MCF 10A (cell line): ENCODE measurements around the gene MAD1L1. TPM values are rescaled to one million over a fixed set of nuclear protein-coding genes. Genes with fewer than 3 reads are reported as not detected.

Experiments used
- BruUV-seq: library from RNA; stranded (reverse); fragments of 400-500 nt; replicated peaks from 2 replicates; lab custom pipeline; 2021; lab: Mats Ljungman, UMichigan
- CTCF ChIA-PET: fragments of 300-600 bp; sonication (Branson Sonifier 250); formaldehyde crosslinking; extraction: SDS; loops from one replicate; lab custom pipeline; 2021; ENCODE audit warnings: antibody characterized with exemption, inconsistent platforms; lab: Yijun Ruan, JAX
- POLR2A ChIA-PET: fragments of 300-600, 350-650 bp; sonication (Branson Sonifier 250); formaldehyde crosslinking; extraction: SDS; loops from one replicate; lab custom pipeline; 2020; ENCODE audit warnings: antibody characterized with exemption, inconsistent platforms; lab: Yijun Ruan, JAX
- DNase-seq: peaks from one replicate; pipeline ENCODE4 v3.0.0-alpha.2; 2018; ENCODE audit not compliant: unreplicated experiment
- H3K27ac Mint-ChIP-seq: one replicate; pipeline ENCODE4 v1.8.0; 2022; ENCODE audit warnings: mild to moderate bottlenecking, low read depth, mixed read lengths; ENCODE audit not compliant: unreplicated experiment
- H3K27me3 Mint-ChIP-seq: one replicate; pipeline ENCODE4 v1.8.0; 2022; ENCODE audit warnings: mixed read lengths; ENCODE audit not compliant: insufficient read depth, unreplicated experiment
- H3K36me3 Mint-ChIP-seq: one replicate; pipeline ENCODE4 v1.8.0; 2022; ENCODE audit warnings: mild to moderate bottlenecking, moderate library complexity, mixed read lengths; ENCODE audit not compliant: insufficient read depth, unreplicated experiment
- H3K4me1 Mint-ChIP-seq: one replicate; pipeline ENCODE4 v1.8.0; 2022; ENCODE audit warnings: mixed read lengths; ENCODE audit not compliant: insufficient read depth, unreplicated experiment
- H3K4me3 Mint-ChIP-seq: one replicate; pipeline ENCODE4 v1.8.0; 2022; ENCODE audit warnings: mild to moderate bottlenecking, moderate library complexity, mixed read lengths; ENCODE audit not compliant: unreplicated experiment
- H3K9me3 Mint-ChIP-seq: one replicate; pipeline ENCODE4 v1.8.0; 2022; ENCODE audit warnings: mixed read lengths; ENCODE audit not compliant: unreplicated experiment
- intact Hi-C: fragments of 100-400 bp; cut with micrococcal nuclease; formaldehyde crosslinking; loops from 2 replicates; pipeline ENCODE4 v1.14.1; 2022
- total RNA-seq: library from RNA; stranded (reverse); gene quantifications from 2 replicates; pipeline ENCODE4 v1.2.3, GENCODE V29; 2022
- TF ChIP-seq, protein P1 (sequence below): fragments of 200-600 bp; IDR thresholded peaks from one replicate; pipeline ENCODE4 v1.8.0; 2022; ENCODE audit warnings: antibody characterized with exemption, mild to moderate bottlenecking; ENCODE audit not compliant: unreplicated experiment

The MAD1L1 gene
- total RNA-seq, 1 experiment from 2014 or later = 25.2 TPM

DNA sequence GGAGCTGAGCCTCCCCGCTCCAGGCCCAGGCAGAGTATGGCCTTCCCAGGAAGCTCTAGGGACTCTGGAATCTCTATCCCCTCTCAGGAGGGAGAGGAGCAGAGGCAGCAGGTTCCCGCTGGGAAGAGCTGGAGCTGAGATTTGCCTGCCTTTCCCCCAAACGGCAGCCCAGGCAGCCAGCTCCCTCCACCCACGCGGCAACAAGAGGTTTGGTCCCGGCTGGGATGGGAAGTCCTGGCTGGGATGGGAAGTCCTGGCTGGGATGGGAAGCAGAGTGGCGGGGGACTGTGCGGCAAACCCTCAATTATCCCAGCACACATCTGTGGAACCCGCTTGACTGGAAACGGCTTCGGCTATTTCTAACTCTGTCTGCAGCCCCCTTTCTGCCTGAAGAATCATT lies 339.7 kb downstream of the MAD1L1 start:
- POLR2A ChIA-PET = interaction anchor here (1.0 kb wide), 1 partner anchor 13 kb away, joined by 6 read pairs; no protein-coding TSS in a partner anchor
- Mint-ChIP-seq H3K27me3 (no peaks in the 10 kb centered on the region), H3K4me1 (no peaks in the 10 kb centered on the region), H3K27ac (no peak overlapping the region), H3K9me3 (no peaks in the 10 kb centered on the region), H3K36me3 (peaks cover 12% of the 10 kb centered on the region), H3K4me3 (no peak overlapping the region)
- intact Hi-C loops = no loop called here
- BruUV-seq = no TSS peak
- TF ChIP-seq, protein P1, sequence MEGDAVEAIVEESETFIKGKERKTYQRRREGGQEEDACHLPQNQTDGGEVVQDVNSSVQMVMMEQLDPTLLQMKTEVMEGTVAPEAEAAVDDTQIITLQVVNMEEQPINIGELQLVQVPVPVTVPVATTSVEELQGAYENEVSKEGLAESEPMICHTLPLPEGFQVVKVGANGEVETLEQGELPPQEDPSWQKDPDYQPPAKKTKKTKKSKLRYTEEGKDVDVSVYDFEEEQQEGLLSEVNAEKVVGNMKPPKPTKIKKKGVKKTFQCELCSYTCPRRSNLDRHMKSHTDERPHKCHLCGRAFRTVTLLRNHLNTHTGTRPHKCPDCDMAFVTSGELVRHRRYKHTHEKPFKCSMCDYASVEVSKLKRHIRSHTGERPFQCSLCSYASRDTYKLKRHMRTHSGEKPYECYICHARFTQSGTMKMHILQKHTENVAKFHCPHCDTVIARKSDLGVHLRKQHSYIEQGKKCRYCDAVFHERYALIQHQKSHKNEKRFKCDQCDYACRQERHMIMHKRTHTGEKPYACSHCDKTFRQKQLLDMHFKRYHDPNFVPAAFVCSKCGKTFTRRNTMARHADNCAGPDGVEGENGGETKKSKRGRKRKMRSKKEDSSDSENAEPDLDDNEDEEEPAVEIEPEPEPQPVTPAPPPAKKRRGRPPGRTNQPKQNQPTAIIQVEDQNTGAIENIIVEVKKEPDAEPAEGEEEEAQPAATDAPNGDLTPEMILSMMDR = no peak
- DNase-seq = no peak
- CTCF ChIA-PET = interaction anchor here (0.6 kb wide), 1 partner anchor 306 kb away, joined by 3 read pairs; no protein-coding TSS in a partner anchor

DNA sequence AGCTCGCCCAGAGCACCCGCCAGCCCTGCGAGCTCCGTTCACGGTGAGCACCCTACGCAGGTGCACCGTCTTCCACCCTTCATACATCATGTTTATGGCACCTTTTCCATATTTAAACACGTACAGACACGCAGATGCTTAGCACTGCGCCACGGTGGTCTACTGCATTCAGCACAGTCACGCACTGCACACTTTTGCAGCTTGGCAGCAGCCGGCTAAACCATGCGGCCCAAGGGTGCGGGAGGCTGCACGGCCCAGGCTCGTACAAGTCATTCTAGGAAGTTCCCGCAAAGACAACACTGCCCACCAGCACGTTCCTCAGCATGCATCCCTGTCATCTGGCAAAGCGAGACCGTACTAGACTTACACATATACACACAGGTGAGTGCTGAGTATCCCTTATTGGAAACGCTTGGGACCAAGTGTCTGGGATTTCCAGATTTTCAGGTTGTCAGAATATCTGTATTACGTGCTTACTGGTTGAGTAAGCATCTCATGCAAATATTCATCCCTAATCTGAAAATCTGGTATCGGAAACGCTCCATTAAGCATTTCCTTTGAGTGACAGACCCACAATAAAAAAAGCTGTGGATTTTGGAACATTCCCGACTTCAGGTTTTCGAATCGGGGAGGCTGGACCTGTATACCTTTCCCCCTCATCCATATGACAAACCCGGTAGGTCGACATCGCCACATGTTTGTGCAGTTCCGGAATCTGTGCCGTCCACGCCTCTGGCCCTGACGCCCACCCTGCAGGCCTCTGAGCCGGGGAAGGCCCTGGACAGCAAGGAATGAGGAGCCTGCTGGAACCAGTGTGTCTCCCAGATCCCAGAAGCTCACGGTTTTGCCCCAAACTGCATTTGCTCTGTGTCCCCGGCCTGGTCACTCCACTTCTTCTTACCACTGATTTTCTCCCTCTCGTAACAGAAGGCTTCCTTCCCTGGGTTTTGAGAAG lies 340.5 kb downstream of the MAD1L1 start:
- no peaks in the 10 kb centered on the region for H3K27me3 Mint-ChIP-seq
- BruUV-seq = no TSS peak
- no peak overlapping the region for H3K27ac Mint-ChIP-seq
- H3K9me3 Mint-ChIP-seq = no peaks in the 10 kb centered on the region
- peaks cover 7% of the 10 kb centered on the region for H3K36me3 Mint-ChIP-seq
- H3K4me3 Mint-ChIP-seq = no peak overlapping the region
- intact Hi-C loops = no loop called here
- ChIA-PET CTCF (interaction anchor here (0.6 kb wide), 1 partner anchor 306 kb away, joined by 3 read pairs; no protein-coding TSS in a partner anchor), POLR2A (interaction anchor here (1.0 kb wide), 1 partner anchor 13 kb away, joined by 6 read pairs; no protein-coding TSS in a partner anchor)
- TF ChIP-seq, protein P1 = no peak
- no peak for DNase-seq
- H3K4me1 Mint-ChIP-seq = no peaks in the 10 kb centered on the region

DNA sequence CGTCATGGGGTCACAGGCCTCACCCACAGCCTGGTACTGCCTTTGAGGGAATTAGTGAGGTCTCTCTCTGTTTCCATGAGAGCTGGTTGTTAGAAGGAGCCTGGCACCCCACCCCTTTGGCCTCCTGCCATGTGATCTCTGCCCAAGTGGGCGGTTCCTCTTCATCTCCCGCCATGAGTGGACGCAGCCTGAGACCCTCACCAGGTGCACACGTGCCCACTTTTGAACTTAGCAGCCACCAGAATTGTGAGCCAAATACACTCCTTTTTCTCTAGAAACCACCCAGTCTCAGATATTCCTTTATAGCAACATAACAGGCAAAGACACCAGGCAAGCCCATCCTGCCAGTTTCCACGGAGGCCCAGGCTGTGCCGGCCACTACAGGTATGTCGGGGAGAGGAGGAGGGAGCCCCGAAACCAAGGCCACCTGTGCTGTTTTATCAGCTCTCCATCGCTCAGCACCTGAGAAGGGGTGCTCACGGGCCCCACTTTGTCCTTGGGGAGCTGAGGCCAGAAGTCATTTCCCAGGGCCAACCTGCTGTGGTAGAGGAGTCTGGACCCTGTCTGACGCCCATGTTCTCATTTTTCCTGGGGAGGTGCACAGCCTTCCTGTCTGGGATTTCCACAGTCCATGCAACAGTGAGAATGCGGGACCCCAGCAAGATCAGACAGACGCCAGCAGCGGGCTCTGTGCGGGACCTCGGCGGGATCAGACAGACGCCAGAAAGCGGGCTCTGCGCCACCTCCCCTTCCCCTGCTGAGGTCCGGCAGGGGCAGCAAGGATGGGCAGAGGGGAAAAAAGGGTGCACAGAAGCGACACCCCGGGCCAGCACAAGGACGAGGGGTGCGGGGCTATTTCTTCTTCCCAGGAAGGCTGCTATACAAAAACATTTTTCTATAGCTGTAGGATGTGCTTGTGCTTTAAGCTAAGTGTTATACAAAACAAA lies 342.2 kb downstream of the MAD1L1 start:
- intact Hi-C loops = no loop called here
- Mint-ChIP-seq H3K4me3 (no peak overlapping the region), H3K27ac (no peak overlapping the region), H3K4me1 (no peaks in the 10 kb centered on the region), H3K27me3 (no peaks in the 10 kb centered on the region), H3K9me3 (no peaks in the 10 kb centered on the region), H3K36me3 (peaks cover 12% of the 10 kb centered on the region)
- BruUV-seq = no TSS peak
- no peak for DNase-seq
- ChIA-PET CTCF (no interaction called here), POLR2A (no interaction called here)
- TF ChIP-seq, protein P1 = no peak
